NCI-H1694 (cell line): Measurements from ENCODE around the gene TRIO.

ENCODE experiments used
- DNase-seq: peaks from one replicate; lab custom pipeline; 2025; lab: John Stamatoyannopoulos, UW

TRIO gene

DNA sequence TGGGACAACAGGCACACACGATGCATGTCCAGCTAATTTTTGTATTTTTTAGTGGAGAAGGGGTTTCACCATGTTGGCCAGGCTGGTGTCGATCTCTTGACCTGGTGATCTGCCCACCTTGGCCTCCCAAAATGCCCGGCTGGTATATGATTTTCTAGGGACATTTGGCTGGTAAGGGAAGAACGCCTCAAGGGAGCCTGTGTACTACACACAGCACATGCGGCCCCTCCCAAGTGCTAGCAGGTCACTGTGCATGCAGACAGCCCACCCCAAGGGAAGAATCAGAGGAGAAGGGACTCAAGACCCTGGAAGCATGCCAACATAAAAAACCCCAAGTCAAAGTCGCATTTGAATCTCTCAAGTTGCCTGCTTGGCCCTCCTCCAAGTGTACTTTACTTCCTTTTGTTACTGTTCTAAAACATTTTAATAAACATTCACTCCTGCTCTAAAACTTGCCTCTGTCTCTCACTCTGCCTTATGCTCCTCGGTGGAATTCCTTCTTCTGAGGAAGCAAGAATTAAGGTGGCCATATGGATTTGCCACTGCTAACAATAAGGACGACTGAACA is 414.1 kb downstream of the TRIO start:
- DNase-seq: no peak

DNA sequence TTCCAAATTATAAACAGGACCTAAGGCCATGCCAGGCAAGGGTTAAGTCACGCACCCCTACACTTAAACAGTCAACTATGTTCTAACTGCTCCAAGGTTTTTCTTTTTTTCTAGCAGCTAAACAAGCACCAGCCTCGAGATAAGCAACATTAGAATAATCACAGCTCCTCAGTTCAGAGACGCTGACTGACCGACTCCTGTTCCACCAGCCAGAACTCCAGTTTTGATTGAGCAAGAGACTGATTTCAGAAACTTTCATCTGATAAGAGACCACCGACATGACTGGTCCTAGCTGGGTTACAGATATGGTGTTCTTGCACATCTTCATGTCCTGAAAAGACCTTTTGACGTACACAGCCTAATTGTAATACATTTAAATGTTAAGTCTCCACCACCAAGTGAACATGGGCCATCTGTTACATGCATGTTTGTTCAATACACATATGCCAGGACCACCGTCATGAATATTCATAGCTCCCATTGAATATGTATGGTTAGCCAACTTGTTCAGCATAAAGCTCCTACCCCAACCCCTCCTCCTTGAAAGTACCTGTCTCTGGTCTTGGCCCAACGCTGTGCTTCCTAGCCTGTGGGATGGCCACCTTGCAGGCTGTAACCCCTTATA is 414.8 kb downstream of the TRIO start:
- DNase-seq: peak; percentile 89
